ENCODE measurements around the gene PPP1R37.

- TF ChIP-seq, protein P1, sequence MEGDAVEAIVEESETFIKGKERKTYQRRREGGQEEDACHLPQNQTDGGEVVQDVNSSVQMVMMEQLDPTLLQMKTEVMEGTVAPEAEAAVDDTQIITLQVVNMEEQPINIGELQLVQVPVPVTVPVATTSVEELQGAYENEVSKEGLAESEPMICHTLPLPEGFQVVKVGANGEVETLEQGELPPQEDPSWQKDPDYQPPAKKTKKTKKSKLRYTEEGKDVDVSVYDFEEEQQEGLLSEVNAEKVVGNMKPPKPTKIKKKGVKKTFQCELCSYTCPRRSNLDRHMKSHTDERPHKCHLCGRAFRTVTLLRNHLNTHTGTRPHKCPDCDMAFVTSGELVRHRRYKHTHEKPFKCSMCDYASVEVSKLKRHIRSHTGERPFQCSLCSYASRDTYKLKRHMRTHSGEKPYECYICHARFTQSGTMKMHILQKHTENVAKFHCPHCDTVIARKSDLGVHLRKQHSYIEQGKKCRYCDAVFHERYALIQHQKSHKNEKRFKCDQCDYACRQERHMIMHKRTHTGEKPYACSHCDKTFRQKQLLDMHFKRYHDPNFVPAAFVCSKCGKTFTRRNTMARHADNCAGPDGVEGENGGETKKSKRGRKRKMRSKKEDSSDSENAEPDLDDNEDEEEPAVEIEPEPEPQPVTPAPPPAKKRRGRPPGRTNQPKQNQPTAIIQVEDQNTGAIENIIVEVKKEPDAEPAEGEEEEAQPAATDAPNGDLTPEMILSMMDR (CRISPR knock-in tag; IDR thresholded peaks at IDR 0.05) = peak; percentile 82
- no peak for TF ChIP-seq ETV6 (CRISPR knock-in tag; conservative IDR thresholded peaks at IDR 0.05)
Measured at GRCh38 chr19:45178262-45179071, 85.5 kb downstream of the PPP1R37 start, which contains the start of gene BLOC1S3.

Measured in HepG2 (cell line).